ENCODE measurements around the gene SAMD4A.

The SAMD4A gene

DNA sequence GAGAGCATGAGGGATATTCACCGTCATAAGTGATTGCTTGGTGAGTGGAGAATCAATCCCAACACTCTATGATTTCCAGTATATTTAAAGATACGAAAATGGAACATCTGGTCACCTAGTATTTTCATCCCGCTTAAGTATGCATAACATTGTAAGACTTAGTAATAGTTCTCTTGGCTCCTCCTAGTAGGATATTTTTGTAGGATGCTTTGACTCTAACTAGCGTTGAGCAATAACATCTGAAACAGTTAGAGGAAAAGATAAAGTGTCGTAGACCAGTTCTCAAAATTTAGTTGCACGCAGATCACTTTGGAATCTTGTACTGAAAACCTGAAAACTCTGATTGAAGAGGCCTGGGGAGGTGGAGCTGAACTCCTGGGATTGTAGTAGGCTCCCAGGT is 7.6 kb downstream of the SAMD4A start:
- Histone ChIP-seq H4K20me1 (ENCODE audit: low read depth, low read length) (no peaks in the 10 kb centered on the region), H3F3A (ENCODE audit: insufficient read depth) (no peaks in the 10 kb centered on the region), H3K9me2 (replicated peaks; ENCODE audit: insufficient read depth, low read length) (no peaks in the 10 kb centered on the region), H3K36me3 (ENCODE audit: low read length) (peaks cover 4% of the 10 kb centered on the region; the same call in 1 of the 2 replicates), H3K27ac (ENCODE audit: low read depth, low read length) (no peak overlapping the region), H3K27me3 (ENCODE audit: low read length) (no peaks in the 10 kb centered on the region), H3K9ac (ENCODE audit: low read length) (no peak overlapping the region), H3K79me2 (ENCODE audit: insufficient read depth, low read length) (no peaks in the 10 kb centered on the region), H3K9me3 (ENCODE audit: insufficient read depth, low read length) (peaks cover 12% of the 10 kb centered on the region; the same call in 1 of the 2 replicates), H3K4me2 (ENCODE audit: low read depth, low read length, poor library complexity, severe bottlenecking) (no peak overlapping the region), H3K4me3 (ENCODE audit: insufficient read depth, low read length, poor library complexity, severe bottlenecking) (no peak overlapping the region), H2AFZ (ENCODE audit: low read depth, low read length, severe bottlenecking) (no peak overlapping the region)
- no peak for TF ChIP-seq EZH2phosphoT487 (conservative IDR thresholded peaks at IDR 0.05; ENCODE audit: low read length)
- TF ChIP-seq, protein P1, sequence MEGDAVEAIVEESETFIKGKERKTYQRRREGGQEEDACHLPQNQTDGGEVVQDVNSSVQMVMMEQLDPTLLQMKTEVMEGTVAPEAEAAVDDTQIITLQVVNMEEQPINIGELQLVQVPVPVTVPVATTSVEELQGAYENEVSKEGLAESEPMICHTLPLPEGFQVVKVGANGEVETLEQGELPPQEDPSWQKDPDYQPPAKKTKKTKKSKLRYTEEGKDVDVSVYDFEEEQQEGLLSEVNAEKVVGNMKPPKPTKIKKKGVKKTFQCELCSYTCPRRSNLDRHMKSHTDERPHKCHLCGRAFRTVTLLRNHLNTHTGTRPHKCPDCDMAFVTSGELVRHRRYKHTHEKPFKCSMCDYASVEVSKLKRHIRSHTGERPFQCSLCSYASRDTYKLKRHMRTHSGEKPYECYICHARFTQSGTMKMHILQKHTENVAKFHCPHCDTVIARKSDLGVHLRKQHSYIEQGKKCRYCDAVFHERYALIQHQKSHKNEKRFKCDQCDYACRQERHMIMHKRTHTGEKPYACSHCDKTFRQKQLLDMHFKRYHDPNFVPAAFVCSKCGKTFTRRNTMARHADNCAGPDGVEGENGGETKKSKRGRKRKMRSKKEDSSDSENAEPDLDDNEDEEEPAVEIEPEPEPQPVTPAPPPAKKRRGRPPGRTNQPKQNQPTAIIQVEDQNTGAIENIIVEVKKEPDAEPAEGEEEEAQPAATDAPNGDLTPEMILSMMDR (IDR thresholded peaks at IDR 0.05; ENCODE audit: insufficient read depth, low read length, poor library complexity, severe bottlenecking): no peak

DNA sequence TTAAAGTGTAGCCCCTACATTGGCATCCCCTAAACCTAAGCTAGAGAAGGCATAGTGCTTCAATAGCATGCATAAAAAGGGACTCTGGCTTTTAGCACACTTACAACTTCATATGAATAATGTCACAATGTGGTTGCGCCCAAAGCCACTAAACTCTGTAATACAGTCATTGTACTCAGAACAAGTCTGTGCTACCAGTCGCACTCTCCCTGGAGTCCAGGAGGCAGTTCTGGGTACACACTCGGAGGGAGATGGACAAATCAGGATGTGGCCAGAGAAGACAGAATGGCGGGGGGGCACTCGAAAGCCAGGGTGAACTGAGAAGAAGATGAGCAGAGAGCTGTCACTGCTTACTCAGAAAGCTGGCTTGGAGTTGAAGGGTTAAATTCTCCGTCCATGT is 10.6 kb downstream of the SAMD4A start:
- no peaks in the 10 kb centered on the region for H3F3A ChIP-seq (ENCODE audit: insufficient read depth)
- no peak overlapping the region for H3K27ac ChIP-seq (ENCODE audit: low read depth, low read length)
- no peak overlapping the region for H3K4me2 ChIP-seq (ENCODE audit: low read depth, low read length, poor library complexity, severe bottlenecking)
- peaks cover 9% of the 10 kb centered on the region; the same call in 1 of the 2 replicates for H3K9me3 ChIP-seq (ENCODE audit: insufficient read depth, low read length)
- H3K9me2 ChIP-seq (replicated peaks; ENCODE audit: insufficient read depth, low read length): no peaks in the 10 kb centered on the region
- no peak overlapping the region for H3K4me3 ChIP-seq (ENCODE audit: insufficient read depth, low read length, poor library complexity, severe bottlenecking)
- TF ChIP-seq, protein P1 (IDR thresholded peaks at IDR 0.05; ENCODE audit: insufficient read depth, low read length, poor library complexity, severe bottlenecking): no peak
- TF ChIP-seq EZH2phosphoT487 (conservative IDR thresholded peaks at IDR 0.05; ENCODE audit: low read length): no peak
- H3K79me2 ChIP-seq (ENCODE audit: insufficient read depth, low read length): no peaks in the 10 kb centered on the region
- no peak overlapping the region for H3K9ac ChIP-seq (ENCODE audit: low read length)
- no peaks in the 10 kb centered on the region for H4K20me1 ChIP-seq (ENCODE audit: low read depth, low read length)
- peaks cover 4% of the 10 kb centered on the region; the same call in 1 of the 2 replicates for H3K36me3 ChIP-seq (ENCODE audit: low read length)
- no peaks in the 10 kb centered on the region for H3K27me3 ChIP-seq (ENCODE audit: low read length)
- H2AFZ ChIP-seq (ENCODE audit: low read depth, low read length, severe bottlenecking): no peak overlapping the region

DNA sequence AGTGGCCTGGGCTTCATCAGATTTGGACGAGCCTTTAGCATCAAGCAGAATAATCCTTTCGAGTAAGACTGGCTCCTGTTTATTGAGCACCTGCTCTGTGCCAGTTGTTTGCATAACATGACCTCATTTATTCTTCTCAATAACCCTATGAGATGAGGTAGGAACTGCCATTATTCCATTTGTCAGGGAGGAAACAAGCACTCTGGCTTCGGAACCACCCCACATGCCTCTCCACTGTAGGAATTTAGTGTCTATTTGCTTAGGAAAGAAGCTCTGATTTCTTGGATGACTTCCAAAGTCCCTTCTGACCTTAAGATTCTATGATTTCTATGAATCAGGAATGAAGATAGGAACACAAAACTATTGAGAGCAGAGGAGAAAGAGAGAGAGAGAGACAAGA is 11.0 kb downstream of the SAMD4A start:
- Histone ChIP-seq H3K9me3 (ENCODE audit: insufficient read depth, low read length) (peaks cover 4% of the 10 kb centered on the region; the same call in 1 of the 2 replicates), H3K27me3 (ENCODE audit: low read length) (no peaks in the 10 kb centered on the region), H3K9ac (ENCODE audit: low read length) (no peak overlapping the region), H4K20me1 (ENCODE audit: low read depth, low read length) (no peaks in the 10 kb centered on the region), H3K79me2 (ENCODE audit: insufficient read depth, low read length) (no peaks in the 10 kb centered on the region), H3K36me3 (ENCODE audit: low read length) (peaks cover 1% of the 10 kb centered on the region; the same call in 1 of the 2 replicates), H3K9me2 (replicated peaks; ENCODE audit: insufficient read depth, low read length) (no peaks in the 10 kb centered on the region), H3F3A (ENCODE audit: insufficient read depth) (no peaks in the 10 kb centered on the region), H3K4me3 (ENCODE audit: insufficient read depth, low read length, poor library complexity, severe bottlenecking) (no peak overlapping the region), H2AFZ (ENCODE audit: low read depth, low read length, severe bottlenecking) (no peak overlapping the region), H3K4me2 (ENCODE audit: low read depth, low read length, poor library complexity, severe bottlenecking) (no peak overlapping the region), H3K27ac (ENCODE audit: low read depth, low read length) (no peak overlapping the region)
- TF ChIP-seq, protein P1 (IDR thresholded peaks at IDR 0.05; ENCODE audit: insufficient read depth, low read length, poor library complexity, severe bottlenecking): no peak
- no peak for TF ChIP-seq EZH2phosphoT487 (conservative IDR thresholded peaks at IDR 0.05; ENCODE audit: low read length)

All from SU-DHL-6 (cell line).